Mammary epithelial cell (primary cell): ENCODE data around the gene SLC45A1.

ENCODE experiments used
- CTCF ChIP-seq, 2 donors: IDR thresholded peaks in 1 of 2; conservative IDR thresholded peaks in 1 of 2; 2 replicates each; pipeline ENCODE4 v1.5.1; 2011 to 2012; ENCODE audit warnings: inconsistent platforms in 2 of 2, low read length in 2 of 2, mild to moderate bottlenecking in 2 of 2, control low read depth in 1 of 2, low read depth in 1 of 2; ENCODE audit not compliant: insufficient read depth in 1 of 2; ENCODE audit errors: extremely low read depth in 1 of 2
- EZH2 ChIP-seq: IDR thresholded peaks from 2 replicates; pipeline ENCODE4 v1.6.1; 2012; ENCODE audit warnings: low read length, inconsistent platforms, borderline replicate concordance

GRCh38 chr1:8340448-8340847 is 22.5 kb downstream of the SLC45A1 start:
- no peak for TF ChIP-seq EZH2
- no peak for TF ChIP-seq CTCF (conservative IDR thresholded peaks at IDR 0.05 in 1 of 2, IDR thresholded peaks at IDR 0.05 in 1 of 2; ENCODE audit: extremely low read depth in 1 of 2, insufficient read depth in 1 of 2, low read depth in 1 of 2, low read length in 2 of 2)
